LNCaP clone FGC (cell line): Measurements from ENCODE around the gene PPIL1.
A peak's percentile ranks its signal among the peaks of the same experiment; 100 is the strongest.

ENCODE experiments used
- DNase-seq: peaks from one replicate; pipeline ENCODE4 v3.0.0-alpha.2; 2011; ENCODE audit warnings: low read depth
- H3K4me3 ChIP-seq: 2 replicates; pipeline ENCODE4 v1.5.1; 2011; ENCODE audit warnings: mild to moderate bottlenecking, low read depth, low read length, control low read depth
- TF ChIP-seq, protein P1 (sequence below): IDR thresholded peaks from 2 replicates; pipeline ENCODE4 v1.5.1; 2012; ENCODE audit warnings: mild to moderate bottlenecking; ENCODE audit not compliant: control insufficient read depth, insufficient read depth; ENCODE audit errors: extremely low read depth

The PPIL1 gene

DNA sequence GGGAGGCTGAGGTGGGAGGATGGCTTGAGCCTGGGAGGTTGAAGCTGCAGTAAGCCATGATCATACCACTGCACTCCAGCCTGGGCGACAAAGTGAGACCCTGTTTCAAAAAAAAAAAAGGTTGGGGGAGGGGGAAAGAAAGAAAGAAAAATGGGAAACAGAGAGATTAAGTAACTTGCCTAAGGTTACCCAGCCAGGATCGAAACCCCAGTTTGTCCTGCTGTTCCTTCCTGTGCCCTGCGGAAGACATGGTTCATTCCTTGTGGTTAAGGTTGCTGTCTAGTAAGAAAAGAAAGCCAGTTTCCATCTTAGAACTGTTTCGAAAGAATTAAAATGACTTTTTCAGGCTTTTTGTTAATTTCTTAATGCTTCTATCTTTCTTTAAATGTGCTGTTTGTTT, 41.0 kb upstream of the PPIL1 start:
- no peak for DNase-seq
- TF ChIP-seq, protein P1, sequence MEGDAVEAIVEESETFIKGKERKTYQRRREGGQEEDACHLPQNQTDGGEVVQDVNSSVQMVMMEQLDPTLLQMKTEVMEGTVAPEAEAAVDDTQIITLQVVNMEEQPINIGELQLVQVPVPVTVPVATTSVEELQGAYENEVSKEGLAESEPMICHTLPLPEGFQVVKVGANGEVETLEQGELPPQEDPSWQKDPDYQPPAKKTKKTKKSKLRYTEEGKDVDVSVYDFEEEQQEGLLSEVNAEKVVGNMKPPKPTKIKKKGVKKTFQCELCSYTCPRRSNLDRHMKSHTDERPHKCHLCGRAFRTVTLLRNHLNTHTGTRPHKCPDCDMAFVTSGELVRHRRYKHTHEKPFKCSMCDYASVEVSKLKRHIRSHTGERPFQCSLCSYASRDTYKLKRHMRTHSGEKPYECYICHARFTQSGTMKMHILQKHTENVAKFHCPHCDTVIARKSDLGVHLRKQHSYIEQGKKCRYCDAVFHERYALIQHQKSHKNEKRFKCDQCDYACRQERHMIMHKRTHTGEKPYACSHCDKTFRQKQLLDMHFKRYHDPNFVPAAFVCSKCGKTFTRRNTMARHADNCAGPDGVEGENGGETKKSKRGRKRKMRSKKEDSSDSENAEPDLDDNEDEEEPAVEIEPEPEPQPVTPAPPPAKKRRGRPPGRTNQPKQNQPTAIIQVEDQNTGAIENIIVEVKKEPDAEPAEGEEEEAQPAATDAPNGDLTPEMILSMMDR: no peak
- H3K4me3 ChIP-seq: no peak overlapping the region

DNA sequence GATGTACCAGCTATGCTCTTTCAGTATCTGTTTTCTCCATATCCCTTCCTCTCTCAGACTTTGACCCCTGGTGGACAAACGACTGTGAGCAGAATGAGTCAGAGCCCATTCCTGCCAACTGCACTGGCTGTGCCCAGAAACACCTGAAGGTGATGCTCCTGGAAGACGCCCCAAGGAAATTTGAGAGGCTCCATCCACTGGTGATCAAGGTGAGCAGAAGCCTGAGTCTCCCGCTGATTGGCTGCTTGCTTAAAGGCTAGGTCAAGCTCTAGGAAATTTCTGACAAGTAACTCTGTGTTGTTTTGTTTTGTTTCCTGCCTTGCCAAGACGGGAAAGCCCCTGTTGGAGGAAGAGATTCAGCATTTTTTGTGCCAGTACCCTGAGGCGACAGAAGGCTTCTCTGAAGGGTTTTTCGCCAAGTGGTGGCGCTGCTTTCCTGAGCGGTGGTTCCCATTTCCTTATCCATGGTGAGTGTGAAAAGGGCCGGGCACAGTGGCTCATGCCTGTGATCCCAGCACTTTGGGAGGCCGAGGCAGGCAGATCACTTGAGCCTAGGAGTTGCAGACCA, 39.7 kb upstream of the PPIL1 start:
- TF ChIP-seq, protein P1: peak; percentile 20; the same call in 1 of the 2 replicates
- no peak overlapping the region for H3K4me3 ChIP-seq
- no peak for DNase-seq

DNA sequence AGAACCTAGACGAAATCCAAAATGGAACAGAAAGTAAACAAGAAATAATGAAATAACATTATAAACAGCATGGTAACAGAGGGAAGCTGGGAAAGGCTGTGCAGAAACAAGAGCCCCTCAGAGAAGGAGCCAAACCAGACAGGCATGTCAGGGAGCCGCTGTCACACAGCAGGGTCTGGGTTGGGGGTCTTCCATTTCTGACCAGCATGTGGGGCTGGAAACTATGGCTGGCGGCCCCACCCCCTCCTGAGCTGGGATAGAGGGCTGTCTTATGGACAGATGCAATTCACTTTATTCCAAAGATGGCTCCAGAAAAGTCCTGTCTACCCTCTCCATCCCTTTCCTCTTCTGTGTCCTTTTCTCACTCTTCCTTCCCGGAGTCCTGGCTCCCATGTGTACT, 38.5 kb upstream of the PPIL1 start:
- TF ChIP-seq, protein P1: no peak
- H3K4me3 ChIP-seq: no peak overlapping the region
- no peak for DNase-seq

DNA sequence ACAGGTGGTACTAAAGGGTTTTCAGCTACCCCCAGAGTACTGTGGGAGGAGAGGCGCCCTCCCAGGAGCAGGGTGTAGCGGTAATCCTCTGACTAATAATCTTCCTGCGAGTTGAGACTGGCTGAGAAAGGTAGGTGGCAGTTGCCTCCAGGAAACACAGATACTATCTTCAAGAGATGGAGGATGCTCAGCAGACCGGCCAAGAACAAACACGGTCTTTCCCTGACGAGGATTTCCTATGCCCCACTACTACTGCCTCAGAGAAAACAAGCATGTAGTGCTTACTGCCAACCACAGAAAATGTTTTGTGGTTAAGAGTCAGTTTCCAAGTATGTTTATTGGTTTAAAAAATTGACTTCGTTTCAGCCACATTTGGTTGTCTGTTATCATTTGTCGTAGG, 38.0 kb upstream of the PPIL1 start:
- H3K4me3 ChIP-seq: no peak overlapping the region
- TF ChIP-seq, protein P1: no peak
- DNase-seq: no peak

DNA sequence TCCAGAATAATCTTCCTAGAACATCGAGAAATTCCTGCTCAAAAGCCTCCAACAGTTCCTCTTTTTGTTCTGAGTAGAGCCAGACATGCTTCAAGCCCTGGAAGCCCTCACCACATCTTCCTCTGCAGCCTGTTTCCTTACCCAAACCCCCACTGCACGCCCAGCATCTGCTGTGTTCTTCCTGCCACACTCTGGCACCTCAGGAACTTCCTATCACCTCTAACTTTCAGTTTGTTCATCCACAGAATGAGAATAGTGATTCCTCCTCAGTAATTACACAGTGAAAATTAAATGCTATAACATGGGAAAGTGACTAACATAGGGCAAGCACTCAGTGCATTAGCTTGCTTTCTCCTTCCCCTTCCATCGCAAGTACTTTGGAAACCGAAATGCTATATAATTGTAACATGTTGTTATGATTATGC, 37.4 kb upstream of the PPIL1 start:
- TF ChIP-seq, protein P1: no peak
- no peak for DNase-seq
- H3K4me3 ChIP-seq: no peak overlapping the region

DNA sequence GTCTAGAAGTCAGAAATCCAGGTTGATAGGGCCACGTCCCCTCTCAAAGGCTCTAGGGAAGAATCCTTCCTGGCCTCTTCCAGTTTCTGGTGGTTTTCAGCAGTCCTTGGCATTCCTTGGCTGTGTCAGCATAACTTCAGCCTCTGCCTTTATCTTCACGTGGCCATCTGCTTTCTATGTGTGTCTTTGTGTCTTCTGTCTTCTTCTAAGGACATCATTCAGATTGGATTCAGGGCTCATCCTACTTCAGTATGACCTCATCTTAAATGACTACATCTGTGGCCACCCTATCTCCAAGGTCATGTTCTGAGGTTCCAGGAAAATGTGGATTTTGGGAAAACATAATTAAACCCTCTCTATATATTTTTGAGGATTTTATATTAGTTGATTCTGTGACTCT, 34.1 kb upstream of the PPIL1 start:
- no peak overlapping the region for H3K4me3 ChIP-seq
- TF ChIP-seq, protein P1: no peak
- no peak for DNase-seq

DNA sequence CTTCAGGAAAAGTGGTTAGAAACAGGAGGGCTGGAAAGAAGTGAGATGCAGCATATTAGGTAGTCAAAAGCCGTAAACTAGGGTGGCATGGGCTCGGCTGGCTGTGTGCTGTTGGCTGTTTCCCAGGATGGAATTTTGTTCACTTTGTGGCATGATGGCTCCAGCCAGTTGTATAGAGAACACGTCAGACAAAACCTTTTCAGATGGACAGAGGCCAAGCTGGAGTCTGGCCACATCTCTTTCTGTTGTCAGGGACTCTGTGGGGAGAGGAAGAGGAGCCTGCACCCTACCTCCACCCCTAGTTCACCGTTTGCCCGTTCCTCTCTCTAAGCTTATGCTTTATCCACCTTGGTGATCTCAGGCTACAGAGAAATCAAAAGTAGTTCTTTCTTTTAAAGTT, 33.2 kb upstream of the PPIL1 start:
- no peak overlapping the region for H3K4me3 ChIP-seq
- no peak for DNase-seq
- TF ChIP-seq, protein P1: no peak
